GM12874 (cell line): ENCODE results near the gene FAM20C.

Experiments
- CTCF ChIP-seq: IDR thresholded peaks from 2 replicates; pipeline ENCODE4 v1.5.1; 2011; ENCODE audit warnings: low read depth, mild to moderate bottlenecking, control low read depth, low read length, moderate library complexity; ENCODE audit not compliant: insufficient read depth

Gene FAM20C

DNA sequence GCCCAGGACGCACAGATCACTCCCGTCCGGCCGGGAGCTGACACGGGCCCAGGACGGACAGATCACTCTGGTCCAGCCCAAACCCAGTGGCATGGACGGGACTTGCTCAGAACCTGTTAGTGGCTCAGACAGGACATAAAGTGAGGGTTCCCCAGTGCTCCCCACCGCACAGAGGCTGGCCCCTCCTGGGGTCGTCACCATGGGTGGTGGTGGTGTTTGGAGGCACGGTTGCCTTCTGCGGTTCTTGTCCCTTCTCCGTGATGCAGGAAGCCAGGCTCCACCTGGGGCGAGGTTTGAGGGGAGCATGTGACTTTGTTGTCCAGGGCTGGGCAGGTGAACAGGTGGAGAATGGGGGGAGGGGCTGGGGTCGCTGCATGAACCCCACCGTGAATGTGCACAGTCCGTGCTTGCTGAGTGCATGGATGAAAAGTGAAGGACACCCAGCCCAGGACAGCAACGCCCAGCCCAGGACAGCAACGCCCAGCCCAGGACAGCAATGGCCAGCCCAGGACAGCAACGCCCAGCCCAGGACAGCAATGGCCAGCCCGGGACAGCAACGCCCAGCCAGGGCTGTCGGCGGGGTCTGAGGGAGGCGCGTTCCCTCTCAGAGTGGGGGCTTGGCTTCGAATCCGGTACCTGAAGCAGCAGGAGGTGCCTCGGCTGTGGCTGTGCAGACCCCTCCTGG lies 26.7 kb downstream of the FAM20C start:
- no peak for TF ChIP-seq CTCF

GRCh38 chr7:219581-220150 lies 27.3 kb downstream of the FAM20C start:
- TF ChIP-seq CTCF = no peak

DNA sequence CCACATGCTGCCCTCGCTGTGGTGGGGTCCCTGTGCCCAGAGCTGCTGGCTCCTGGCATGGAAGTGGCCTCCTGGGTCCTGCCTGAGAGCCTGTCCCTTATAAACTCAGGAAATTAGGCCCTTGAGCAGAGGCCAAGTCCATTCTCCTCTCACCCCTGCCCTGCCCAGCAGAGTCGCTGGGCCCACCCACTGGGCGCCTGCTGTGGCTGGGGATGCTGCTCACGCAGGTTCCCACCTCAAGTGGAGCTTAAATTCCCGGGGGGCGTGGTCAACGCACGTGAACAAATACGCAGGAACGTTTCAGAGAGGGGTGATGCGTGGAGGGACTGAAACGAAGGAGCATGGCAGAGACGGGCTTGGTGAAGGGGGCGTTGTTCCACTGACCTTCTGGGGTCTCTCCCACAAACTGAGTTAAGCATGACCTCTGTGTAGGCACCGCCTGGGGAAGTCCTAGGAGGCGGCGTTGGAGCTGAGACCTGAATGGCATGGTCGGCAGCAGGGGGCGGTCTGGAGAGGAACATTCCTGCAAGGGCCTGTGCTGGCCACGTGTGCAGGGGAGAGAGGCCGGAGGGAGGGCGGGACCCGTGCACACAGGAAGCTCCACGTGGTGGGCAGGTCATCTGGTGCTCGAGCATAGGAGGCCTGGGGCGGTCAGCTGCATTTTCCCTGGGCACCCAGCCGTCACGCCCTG lies 27.9 kb downstream of the FAM20C start:
- TF ChIP-seq CTCF = no peak

DNA sequence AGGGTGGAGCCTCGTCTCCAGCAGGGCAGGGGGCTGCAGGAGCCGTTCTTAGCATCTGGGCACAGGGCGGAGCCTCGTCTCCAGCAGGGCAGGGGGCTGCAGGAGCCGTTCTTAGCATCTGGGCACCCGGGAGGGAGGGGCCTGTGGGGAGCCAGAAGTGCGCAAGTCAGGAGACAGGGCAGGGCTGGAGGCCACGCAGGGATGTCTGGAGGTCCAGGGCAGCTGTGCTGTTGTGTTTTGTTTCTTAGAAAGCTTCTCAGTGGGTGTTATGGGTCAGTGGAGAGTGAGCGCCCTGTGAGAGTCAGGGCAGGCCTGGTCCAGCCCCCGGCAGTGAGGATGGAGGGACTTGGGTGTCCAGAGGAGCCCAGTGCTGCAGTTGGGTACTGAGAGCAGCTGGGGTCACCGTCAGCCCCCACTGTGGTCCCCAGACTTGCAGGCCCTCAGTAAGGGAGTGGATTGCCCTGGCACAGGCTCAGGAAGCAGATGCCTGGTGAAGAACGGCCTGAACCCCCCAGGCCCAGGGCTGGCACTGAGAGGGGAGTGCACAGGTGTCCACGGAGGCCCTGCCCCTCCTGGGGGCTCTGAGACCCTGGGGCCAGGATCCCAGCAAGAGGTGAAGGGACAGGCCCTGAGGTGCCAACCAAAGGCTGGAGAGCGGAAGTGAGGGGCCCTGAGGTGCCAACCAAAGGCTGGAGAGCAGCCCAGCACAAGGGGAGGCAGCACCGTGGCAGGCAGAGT lies 29.8 kb downstream of the FAM20C start:
- no peak for TF ChIP-seq CTCF

- no peak for TF ChIP-seq CTCF
Observed at GRCh38 chr7:222716-223041, 30.3 kb downstream of the FAM20C start.

GRCh38 chr7:223118-223800 lies 30.9 kb downstream of the FAM20C start:
- TF ChIP-seq CTCF = no peak

DNA sequence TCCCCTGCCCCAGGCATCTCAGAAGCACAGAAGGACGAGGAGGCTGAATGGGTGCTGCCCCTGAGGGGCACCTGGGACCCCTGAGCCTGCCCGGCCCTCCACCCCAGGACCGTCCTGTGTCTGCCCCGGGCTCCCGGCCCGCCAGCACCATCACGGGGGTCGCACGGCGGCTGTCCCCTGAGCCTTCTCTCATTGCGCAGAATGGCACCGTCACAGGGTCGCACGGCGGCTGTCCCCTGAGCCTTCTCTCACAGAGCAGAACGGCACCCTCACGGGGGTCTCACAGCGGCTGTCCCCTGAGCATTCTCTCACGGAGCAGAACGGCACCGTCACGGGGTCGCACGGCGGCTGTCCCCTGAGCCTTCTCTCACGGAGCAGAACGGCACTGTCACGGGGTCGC lies 31.5 kb downstream of the FAM20C start:
- no peak for TF ChIP-seq CTCF
